ENCODE results near the gene PEPD. TPM values are rescaled to one million over a fixed set of nuclear protein-coding genes. Genes with fewer than 3 reads are reported as not detected.

PEPD gene
- total RNA-seq, 2 donors from 2014 or later: 18.7 to 25.7 TPM

DNA sequence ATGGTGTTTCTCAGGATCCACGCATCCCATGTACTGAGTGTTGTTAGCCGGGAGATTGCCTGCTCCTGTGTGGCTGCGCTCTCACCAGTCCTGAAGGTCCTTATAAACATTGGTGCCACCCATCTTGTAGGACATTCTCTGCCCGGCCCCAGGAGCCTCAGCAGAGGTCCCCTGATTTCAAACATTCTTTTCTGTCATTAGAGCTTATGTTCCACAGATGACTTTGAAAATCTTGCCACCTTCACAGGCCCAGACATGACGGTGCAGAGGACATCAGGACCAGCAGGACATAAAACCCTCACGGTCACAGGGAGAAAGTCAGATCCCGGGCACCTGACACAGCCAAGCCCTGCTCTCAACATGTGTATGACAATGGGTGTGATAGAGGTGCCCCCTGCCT, 33.2 kb upstream of the PEPD start:
- H3K4me3 Mint-ChIP-seq: no peak overlapping the region
- DNase-seq (ENCODE audit: low spot score): no peak
- H3K36me3 Mint-ChIP-seq: no peaks in the 10 kb centered on the region
- H3K27ac Mint-ChIP-seq: no peak overlapping the region
- peaks cover 0 to 7% of the 10 kb centered on the region in 2 donors for H3K27me3 Mint-ChIP-seq
- no peaks in the 10 kb centered on the region for H3K4me1 Mint-ChIP-seq (ENCODE audit: low read depth in 2 of 2)
- no peaks in the 10 kb centered on the region for H3K9me3 Mint-ChIP-seq
- ATAC-seq: no peak

DNA sequence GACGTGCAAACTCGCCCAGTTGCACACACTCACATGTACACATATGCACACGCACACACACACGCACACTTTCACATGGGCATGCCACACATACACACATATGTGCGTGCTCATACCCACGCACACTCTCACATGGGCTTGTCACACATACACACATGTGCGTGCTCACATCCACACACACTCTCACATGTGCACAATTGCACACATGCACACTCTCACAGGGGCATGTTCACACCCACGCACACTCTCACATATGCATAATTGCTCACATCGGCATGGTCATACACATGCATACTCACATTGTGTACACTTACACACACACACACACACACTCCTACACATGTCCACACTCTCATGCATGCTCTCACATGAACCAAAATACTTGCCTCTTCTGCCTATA, 32.8 kb upstream of the PEPD start:
- Mint-ChIP-seq H3K36me3 (no peaks in the 10 kb centered on the region), H3K27me3 (peaks cover under 1 to 6% of the 10 kb centered on the region in 2 donors), H3K9me3 (no peaks in the 10 kb centered on the region), H3K4me3 (no peak overlapping the region), H3K27ac (no peak overlapping the region), H3K4me1 (ENCODE audit: low read depth in 2 of 2) (no peaks in the 10 kb centered on the region)
- DNase-seq (ENCODE audit: low spot score) (no peak), ATAC-seq (no peak)

DNA sequence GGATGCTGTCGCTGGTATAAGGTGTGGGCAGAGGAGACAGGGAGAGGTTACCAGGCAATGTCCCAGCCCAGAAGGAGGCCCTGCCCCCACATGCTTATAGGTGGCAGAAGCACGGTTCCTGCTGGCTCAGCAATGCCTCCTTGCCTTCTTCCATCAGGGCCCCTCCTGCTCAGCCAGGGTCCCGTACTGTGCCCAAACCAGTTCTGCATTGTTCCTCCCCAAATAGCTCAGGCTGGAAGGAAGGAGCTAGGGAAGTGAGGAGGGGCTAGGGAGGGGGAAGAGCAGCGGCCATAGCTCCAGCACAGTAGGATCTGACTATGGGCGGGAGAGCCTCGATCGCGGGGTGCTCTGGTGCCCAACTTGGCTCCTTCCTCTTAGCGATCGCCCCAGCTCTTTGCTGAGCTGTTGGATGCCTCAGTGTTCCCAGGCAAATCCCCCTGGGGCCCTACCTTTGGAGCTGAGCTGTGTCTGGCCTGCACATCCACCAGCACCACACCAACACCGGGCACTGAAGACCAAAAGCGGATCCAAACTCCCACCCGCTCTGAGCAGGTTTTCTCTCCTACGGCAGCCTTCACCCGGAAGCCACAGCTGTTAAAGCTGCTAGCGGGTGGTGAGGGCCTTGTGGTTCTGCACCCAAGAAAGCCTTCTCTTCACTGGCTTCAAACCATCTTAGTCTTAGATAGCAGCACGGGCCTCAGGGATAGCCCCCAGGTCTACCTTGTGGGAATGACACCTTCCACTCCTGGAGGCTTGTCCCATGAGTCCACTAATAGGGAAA, 32.1 kb upstream of the PEPD start:
- H3K4me1 Mint-ChIP-seq (ENCODE audit: low read depth in 2 of 2): no peaks in the 10 kb centered on the region
- no peak overlapping the region for H3K4me3 Mint-ChIP-seq
- H3K27ac Mint-ChIP-seq: no peak overlapping the region
- no peak for ATAC-seq
- H3K27me3 Mint-ChIP-seq: peaks cover 0 to 4% of the 10 kb centered on the region in 2 donors
- no peaks in the 10 kb centered on the region for H3K36me3 Mint-ChIP-seq
- no peak for DNase-seq (ENCODE audit: low spot score)
- no peaks in the 10 kb centered on the region for H3K9me3 Mint-ChIP-seq

DNA sequence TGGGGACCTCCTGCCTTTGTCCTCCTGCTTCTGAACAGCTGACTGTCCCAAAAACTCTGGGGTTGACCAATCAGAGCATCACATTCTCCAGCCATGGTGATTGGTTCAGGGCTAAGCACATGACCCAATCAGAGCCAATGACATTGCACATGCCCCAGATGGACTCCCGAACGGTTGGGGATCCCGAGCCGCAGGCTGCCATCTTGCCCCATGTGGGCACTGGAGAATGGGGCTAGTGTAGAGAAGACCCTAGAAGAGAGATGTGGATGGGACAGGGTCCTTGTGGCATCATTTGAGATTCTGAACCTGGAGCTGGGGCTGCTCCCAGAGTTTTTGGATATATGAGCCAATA, 31.3 kb upstream of the PEPD start:
- Mint-ChIP-seq H3K36me3 (no peaks in the 10 kb centered on the region), H3K4me3 (no peak overlapping the region), H3K4me1 (ENCODE audit: low read depth in 2 of 2) (no peaks in the 10 kb centered on the region), H3K27ac (no peak overlapping the region), H3K27me3 (peaks cover 0 to 4% of the 10 kb centered on the region in 2 donors), H3K9me3 (no peaks in the 10 kb centered on the region)
- DNase-seq (ENCODE audit: low spot score) (no peak), ATAC-seq (no peak)

DNA sequence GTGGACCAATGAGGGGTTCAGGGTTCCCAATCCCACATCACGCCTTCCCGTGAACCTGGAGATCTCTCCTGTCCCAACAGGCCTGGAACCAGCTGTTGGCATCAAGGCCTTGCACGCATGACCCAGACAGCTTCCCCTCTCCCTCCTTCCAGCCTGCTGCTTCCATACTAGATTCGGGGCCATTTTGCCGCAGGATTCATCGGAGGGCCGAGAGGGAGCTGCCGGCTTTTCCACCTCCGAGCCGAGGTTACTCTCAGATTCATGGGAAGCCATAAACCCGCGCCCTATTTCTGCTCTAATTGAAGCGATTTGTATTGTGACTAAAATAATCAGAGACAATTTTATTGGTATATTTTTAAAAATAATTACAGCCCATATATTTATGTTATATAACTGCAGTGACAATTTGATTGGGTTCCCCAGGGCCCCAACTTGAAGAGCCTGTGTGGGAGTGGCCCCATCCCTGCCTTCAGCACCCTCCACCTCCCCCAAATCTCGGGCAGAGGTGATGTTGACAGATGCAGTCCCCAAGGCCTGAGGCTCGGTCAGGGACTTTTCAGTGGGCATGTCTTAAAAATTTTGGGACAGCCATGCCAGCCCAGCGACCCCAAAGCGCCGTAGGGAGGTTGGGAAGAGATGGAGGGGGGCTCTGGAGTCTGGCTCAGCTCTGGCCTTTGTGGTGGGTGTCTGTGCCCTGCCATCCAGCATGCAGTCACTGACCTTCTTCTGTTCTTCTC, 30.8 kb upstream of the PEPD start:
- Mint-ChIP-seq H3K4me3 (no peak overlapping the region), H3K27ac (no peak overlapping the region), H3K9me3 (no peaks in the 10 kb centered on the region)

DNA sequence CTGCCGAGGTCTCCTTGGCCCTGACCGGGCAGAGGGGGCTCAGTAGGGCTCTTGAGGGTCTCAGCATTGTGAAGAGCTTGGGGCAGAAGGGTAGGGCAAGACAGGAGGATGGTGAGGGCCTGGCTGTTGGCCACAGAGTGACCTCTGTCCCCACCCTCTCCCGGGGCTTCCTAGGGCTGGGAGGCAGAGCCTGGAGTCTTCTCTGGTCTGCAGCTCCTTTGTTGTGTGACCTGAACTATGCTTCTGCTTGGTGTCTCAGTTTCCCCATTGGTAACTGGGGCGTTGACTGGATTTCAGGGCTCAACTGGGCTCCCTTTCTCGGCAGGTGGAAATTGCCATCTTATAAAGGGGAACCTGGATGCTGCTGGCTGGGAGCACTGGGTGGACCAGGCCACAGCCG, 30.1 kb upstream of the PEPD start:
- Mint-ChIP-seq H3K9me3 (no peaks in the 10 kb centered on the region), H3K27me3 (peaks cover 0 to 4% of the 10 kb centered on the region in 2 donors), H3K4me3 (no peak overlapping the region), H3K36me3 (no peaks in the 10 kb centered on the region), H3K4me1 (ENCODE audit: low read depth in 2 of 2) (no peaks in the 10 kb centered on the region), H3K27ac (no peak overlapping the region)
- no peak for DNase-seq (ENCODE audit: low spot score)
- no peak for ATAC-seq

More for the DNA sequence above, 30.8 kb upstream of the PEPD start:
- ATAC-seq: no peak
- Mint-ChIP-seq H3K4me1 (ENCODE audit: low read depth in 2 of 2) (no peaks in the 10 kb centered on the region), H3K36me3 (no peaks in the 10 kb centered on the region), H3K27me3 (peaks cover 0 to 4% of the 10 kb centered on the region in 2 donors)
- no peak for DNase-seq (ENCODE audit: low spot score)

DNA sequence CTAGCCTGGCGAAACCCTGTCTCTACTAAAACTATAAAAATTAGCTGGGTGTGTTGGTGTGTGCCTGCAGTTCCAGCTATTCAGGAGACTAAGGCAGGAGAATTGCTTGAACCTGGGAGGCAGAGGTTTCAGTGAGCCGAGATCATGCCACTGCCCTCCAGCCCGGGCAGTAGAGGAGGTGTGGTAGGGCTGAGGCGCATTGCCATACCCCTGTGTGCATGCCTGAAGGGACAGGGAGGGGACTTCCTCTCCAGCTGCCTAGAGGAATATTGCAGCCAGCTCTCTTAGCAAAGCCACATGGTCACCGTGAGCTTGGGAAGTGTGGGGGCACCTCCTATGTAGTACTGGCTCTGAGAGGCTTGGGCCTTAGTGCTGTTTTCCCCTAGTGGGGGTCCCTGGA, 29.2 kb upstream of the PEPD start:
- DNase-seq (ENCODE audit: low spot score) (no peak), ATAC-seq (no peak)
- Mint-ChIP-seq H3K4me3 (no peak overlapping the region), H3K27ac (no peak overlapping the region), H3K27me3 (peaks cover 0 to 4% of the 10 kb centered on the region in 2 donors), H3K4me1 (ENCODE audit: low read depth in 2 of 2) (no peaks in the 10 kb centered on the region), H3K36me3 (no peaks in the 10 kb centered on the region), H3K9me3 (no peaks in the 10 kb centered on the region)

DNA sequence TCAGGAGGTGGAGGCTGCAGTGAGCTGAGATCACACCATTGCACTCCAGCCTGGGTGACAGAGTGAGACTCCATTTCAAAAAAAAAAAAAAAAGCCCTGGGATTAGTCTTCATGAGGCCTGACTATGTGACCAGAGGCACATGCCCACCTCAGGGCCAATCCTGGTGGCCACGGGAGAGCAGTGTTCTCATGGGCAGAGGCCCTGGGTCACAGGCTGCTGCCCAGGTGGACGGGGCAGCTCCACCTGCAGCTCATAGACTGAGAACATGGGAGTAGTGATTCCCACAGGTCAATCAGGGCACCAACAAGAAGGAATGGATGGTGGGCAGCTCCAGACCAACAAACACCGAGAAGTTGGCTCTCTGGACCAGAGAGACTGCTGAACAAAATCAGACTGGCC, 26.1 kb upstream of the PEPD start:
- no peak overlapping the region for H3K27ac Mint-ChIP-seq
- H3K27me3 Mint-ChIP-seq: peaks cover 0 to 4% of the 10 kb centered on the region in 2 donors
- no peak for DNase-seq (ENCODE audit: low spot score)
- no peaks in the 10 kb centered on the region for H3K9me3 Mint-ChIP-seq
- no peak for ATAC-seq
- H3K36me3 Mint-ChIP-seq: no peaks in the 10 kb centered on the region
- H3K4me3 Mint-ChIP-seq: no peak overlapping the region
- no peaks in the 10 kb centered on the region for H3K4me1 Mint-ChIP-seq (ENCODE audit: low read depth in 2 of 2)

DNA sequence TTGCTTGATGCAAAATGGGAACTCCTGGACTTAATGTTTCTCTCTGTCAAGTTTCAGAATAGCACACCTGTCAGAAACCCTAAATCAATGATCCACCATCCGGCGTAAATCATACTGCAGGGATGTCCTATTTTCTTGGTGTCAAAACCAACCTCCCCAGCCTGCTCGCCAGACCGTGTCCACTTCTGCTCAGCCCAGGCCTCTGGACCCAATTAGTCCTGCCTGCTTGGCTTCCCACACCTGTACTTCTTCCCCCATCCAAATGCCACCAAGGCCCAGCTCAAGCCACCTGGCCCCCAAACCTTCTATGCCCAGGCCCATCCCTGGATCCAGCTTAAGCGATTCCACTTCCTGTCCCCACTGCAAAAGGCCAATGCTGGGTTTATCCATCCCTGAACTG, 25.1 kb upstream of the PEPD start:
- Mint-ChIP-seq H3K36me3 (no peaks in the 10 kb centered on the region), H3K27ac (no peak overlapping the region), H3K27me3 (peaks cover 0 to 4% of the 10 kb centered on the region in 2 donors), H3K4me3 (no peak overlapping the region), H3K9me3 (no peaks in the 10 kb centered on the region), H3K4me1 (ENCODE audit: low read depth in 2 of 2) (no peaks in the 10 kb centered on the region)
- DNase-seq (ENCODE audit: low spot score) (no peak), ATAC-seq (no peak)

DNA sequence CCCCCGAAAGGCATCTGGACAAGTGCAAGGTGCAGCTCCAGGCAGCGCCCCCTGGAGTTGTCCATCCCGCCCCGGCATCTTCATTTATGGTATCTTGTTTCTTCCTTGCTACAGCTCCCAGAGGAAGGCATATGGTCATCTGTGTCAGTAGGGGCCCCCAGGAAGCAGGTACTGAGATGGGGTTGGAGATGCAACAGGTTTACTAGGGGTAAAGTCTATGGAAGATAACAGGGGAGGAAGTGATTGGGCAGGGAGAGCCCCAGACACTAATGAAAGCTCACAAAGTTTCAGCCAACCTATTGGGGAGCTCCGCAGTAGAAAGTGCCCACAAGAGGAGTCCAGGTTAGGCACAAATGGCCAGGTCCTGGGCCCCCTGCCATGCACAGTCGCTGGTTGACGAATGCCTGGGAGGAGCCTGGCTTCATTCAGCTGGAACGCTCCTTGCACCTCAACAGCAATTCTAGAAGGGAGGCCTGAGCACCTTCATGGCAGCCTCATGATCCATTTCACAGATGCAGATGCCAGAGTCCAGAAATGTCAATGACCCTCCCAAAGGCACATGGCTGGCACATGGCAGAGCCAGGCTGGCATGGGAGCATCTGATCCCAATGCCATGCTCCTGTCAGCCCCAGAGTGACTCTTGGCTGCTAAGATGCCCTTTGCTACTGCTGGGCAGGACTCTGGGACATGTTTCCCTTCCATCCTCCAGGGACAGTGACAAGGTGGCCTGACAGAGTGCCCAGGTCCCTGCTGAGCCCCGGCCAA, 23.8 kb upstream of the PEPD start:
- ATAC-seq: peak in 1 of 2 donors; percentile 25
- DNase-seq (ENCODE audit: low spot score): no peak
- no peaks in the 10 kb centered on the region for H3K36me3 Mint-ChIP-seq

DNA sequence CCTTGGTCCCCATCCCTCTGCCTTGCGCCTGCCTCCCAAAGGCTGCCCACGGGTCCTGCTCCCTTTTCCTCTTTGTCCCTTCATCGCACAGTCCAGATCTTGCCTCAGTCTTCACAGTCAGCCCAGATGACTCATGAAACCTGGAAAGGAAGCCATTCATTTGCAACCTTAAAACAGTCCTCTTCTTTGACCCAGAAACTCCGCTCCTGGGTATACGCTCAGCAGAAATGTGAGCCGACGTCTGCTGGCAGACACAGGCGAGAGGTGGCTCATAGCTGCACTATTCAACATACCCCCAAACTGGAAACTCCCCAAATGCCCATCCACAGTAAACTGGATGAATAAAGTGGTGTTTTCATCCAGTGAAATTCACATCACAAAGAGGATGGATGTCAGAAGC, 13.6 kb upstream of the PEPD start:
- Mint-ChIP-seq H3K27ac (no peak overlapping the region), H3K36me3 (no peaks in the 10 kb centered on the region), H3K4me3 (no peak overlapping the region)

More for the DNA sequence above, 23.8 kb upstream of the PEPD start:
- H3K4me1 Mint-ChIP-seq (ENCODE audit: low read depth in 2 of 2): no peaks in the 10 kb centered on the region
- no peaks in the 10 kb centered on the region for H3K9me3 Mint-ChIP-seq
- H3K27ac Mint-ChIP-seq: no peak overlapping the region
- no peak overlapping the region for H3K4me3 Mint-ChIP-seq
- peaks cover 4 to 6% of the 10 kb centered on the region in 2 donors for H3K27me3 Mint-ChIP-seq

DNA sequence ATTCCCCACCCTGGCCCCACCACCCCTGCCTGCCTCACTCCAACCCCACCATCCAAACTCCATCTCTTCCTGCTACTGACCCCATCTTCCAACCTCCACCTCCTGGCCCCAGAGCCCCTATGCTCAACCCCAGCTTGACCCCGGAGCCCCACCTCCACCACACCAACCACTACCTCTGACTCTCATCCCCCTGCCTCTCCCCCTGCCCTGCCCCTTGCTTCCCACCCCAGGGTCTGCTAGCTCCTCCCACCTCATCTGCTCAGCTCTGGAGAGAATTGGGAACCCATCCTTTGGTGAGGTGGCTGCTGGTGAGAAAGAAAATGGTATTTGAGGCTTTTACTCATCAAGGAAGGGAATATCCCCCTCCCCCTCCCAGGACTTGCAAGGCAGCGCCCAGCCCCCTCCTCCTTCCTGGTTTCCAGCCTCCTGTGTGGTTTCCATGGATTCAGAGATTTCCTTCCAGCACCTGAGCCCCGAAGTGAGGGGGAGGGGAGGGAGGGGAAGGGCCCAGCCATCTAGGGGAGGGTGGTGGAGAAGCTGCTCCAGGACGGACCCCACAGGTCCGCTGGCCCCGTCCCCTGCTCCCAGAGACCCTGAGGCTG, 11.4 kb upstream of the PEPD start:
- ATAC-seq: peak in 1 of 2 donors; percentile 29
- no peak for DNase-seq (ENCODE audit: low spot score)
- no peak overlapping the region for H3K27ac Mint-ChIP-seq
- H3K4me1 Mint-ChIP-seq (ENCODE audit: low read depth in 2 of 2): no peaks in the 10 kb centered on the region
- no peaks in the 10 kb centered on the region for H3K36me3 Mint-ChIP-seq
- no peak overlapping the region for H3K4me3 Mint-ChIP-seq
- no peaks in the 10 kb centered on the region for H3K9me3 Mint-ChIP-seq
- peaks cover 14 to 16% of the 10 kb centered on the region in 2 donors for H3K27me3 Mint-ChIP-seq

More for the DNA sequence above, 13.6 kb upstream of the PEPD start:
- no peaks in the 10 kb centered on the region for H3K4me1 Mint-ChIP-seq (ENCODE audit: low read depth in 2 of 2)
- H3K27me3 Mint-ChIP-seq: peaks cover 14 to 25% of the 10 kb centered on the region in 2 donors
- no peak for ATAC-seq
- H3K9me3 Mint-ChIP-seq: no peaks in the 10 kb centered on the region
- DNase-seq (ENCODE audit: low spot score): no peak

DNA sequence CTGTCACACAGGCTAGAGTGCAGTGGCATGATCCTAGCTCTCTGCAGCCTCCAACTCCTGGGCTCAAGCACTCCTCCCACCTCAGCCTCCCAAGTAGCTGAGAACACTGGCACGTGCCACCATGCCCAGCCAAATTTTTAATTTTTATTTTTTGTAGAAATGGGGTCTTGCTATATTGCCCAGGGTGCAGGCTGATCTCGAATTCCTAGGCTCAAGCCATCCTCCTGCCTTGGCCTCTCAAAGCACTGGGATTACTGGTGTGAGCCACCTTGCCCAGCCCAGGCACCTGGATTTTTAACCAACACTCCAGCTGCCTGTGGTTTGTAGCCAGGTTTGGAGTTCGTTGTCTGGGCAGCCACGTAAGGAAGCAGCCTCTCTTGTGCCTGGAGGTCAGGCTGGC, 9.3 kb upstream of the PEPD start:
- Mint-ChIP-seq H3K27ac (no peak overlapping the region), H3K36me3 (no peaks in the 10 kb centered on the region), H3K4me1 (ENCODE audit: low read depth in 2 of 2) (no peaks in the 10 kb centered on the region), H3K27me3 (peaks cover 7 to 12% of the 10 kb centered on the region in 2 donors), H3K4me3 (no peak overlapping the region), H3K9me3 (no peaks in the 10 kb centered on the region)
- no peak for DNase-seq (ENCODE audit: low spot score)
- no peak for ATAC-seq
